Measurements from ENCODE around the gene FBXL15.
A peak's percentile ranks its signal among the peaks of the same experiment; 100 is the strongest.

The FBXL15 gene

GRCh38 chr10:102421757-102422512 lies 1.3 kb downstream of the FBXL15 start:
- Histone ChIP-seq H3K9me3 (ENCODE audit: insufficient read depth, low read depth, low read length) (no peaks in the 10 kb centered on the region), H4K12ac (ENCODE audit: low read depth, low read length) (peak overlapping the region; percentile 56), H3K79me2 (ENCODE audit: control insufficient read depth, insufficient read depth, low read length, poor library complexity) (peaks cover 4% of the 10 kb centered on the region), H3K79me1 (ENCODE audit: low read length) (peaks cover 8% of the 10 kb centered on the region), H3K4me3 (ENCODE audit: low read depth, low read length) (peak overlapping the region; percentile 75), H3K27ac (ENCODE audit: low read depth, low read length) (peak overlapping the region; percentile 87), H3K14ac (ENCODE audit: low read length) (peak overlapping the region; percentile 48), H3K27me3 (ENCODE audit: insufficient read depth, low read length) (peaks cover 7% of the 10 kb centered on the region), H2AK5ac (ENCODE audit: low read length) (peak overlapping the region; percentile 32), H2BK5ac (ENCODE audit: low read depth, low read length, poor library complexity) (no peak overlapping the region), H2AFZ (ENCODE audit: insufficient read depth, low read length, poor library complexity) (peak overlapping the region; percentile 38), H3K4me1 (ENCODE audit: control insufficient read depth in 1 of 2, insufficient read depth in 2 of 2, low read length in 2 of 2) (peaks cover 16 to 27% of the 10 kb centered on the region in 2 experiments), H3K9ac (ENCODE audit: low read length) (peak overlapping the region; percentile 55), H3K18ac (ENCODE audit: low read length) (peak overlapping the region; percentile 10), H4K91ac (ENCODE audit: low read depth, low read length) (peak overlapping the region; percentile 23), H4K8ac (ENCODE audit: low read depth, low read length) (peak overlapping the region; percentile 97), H2BK12ac (ENCODE audit: low read length) (no peak overlapping the region), H3K4ac (ENCODE audit: low read depth, low read length) (no peak overlapping the region), H2BK120ac (ENCODE audit: insufficient read depth, low read length, poor library complexity) (peak overlapping the region; percentile 5), H3K23ac (ENCODE audit: low read length) (no peak overlapping the region), H3K4me2 (ENCODE audit: low read length) (peak overlapping the region; percentile 88), H3K36me3 (ENCODE audit: control insufficient read depth in 1 of 2, insufficient read depth in 2 of 2, low read length in 2 of 2) (peaks cover 17 to 24% of the 10 kb centered on the region in 2 experiments)
- peak; percentile 66 for DNase-seq
- no CpG with 5 or more reads among the region's 62 CpGs for WGBS (ENCODE audit: extremely low coverage, insufficient coverage, insufficient read length)

- Histone ChIP-seq H4K8ac (ENCODE audit: low read depth, low read length) (no peak overlapping the region), H3K23ac (ENCODE audit: low read length) (no peak overlapping the region), H4K91ac (ENCODE audit: low read depth, low read length) (no peak overlapping the region), H3K4me3 (ENCODE audit: low read depth, low read length) (no peak overlapping the region), H2BK12ac (ENCODE audit: low read length) (no peak overlapping the region), H2AK5ac (ENCODE audit: low read length) (no peak overlapping the region), H3K4ac (ENCODE audit: low read depth, low read length) (no peak overlapping the region), H3K9me3 (ENCODE audit: insufficient read depth, low read depth, low read length) (no peaks in the 10 kb centered on the region), H3K27me3 (ENCODE audit: insufficient read depth, low read length) (peaks cover 7% of the 10 kb centered on the region), H3K4me1 (ENCODE audit: control insufficient read depth in 1 of 2, insufficient read depth in 2 of 2, low read length in 2 of 2) (peaks cover 16 to 27% of the 10 kb centered on the region in 2 experiments), H3K14ac (ENCODE audit: low read length) (no peak overlapping the region), H3K18ac (ENCODE audit: low read length) (no peak overlapping the region), H2AFZ (ENCODE audit: insufficient read depth, low read length, poor library complexity) (no peak overlapping the region), H2BK120ac (ENCODE audit: insufficient read depth, low read length, poor library complexity) (no peak overlapping the region), H3K36me3 (ENCODE audit: control insufficient read depth in 1 of 2, insufficient read depth in 2 of 2, low read length in 2 of 2) (peaks cover 17 to 24% of the 10 kb centered on the region in 2 experiments), H3K4me2 (ENCODE audit: low read length) (peak overlapping the region; percentile 88), H3K79me2 (ENCODE audit: control insufficient read depth, insufficient read depth, low read length, poor library complexity) (peaks cover 4% of the 10 kb centered on the region), H4K12ac (ENCODE audit: low read depth, low read length) (peak overlapping the region; percentile 26), H2BK5ac (ENCODE audit: low read depth, low read length, poor library complexity) (no peak overlapping the region), H3K9ac (ENCODE audit: low read length) (no peak overlapping the region), H3K79me1 (ENCODE audit: low read length) (peaks cover 8% of the 10 kb centered on the region), H3K27ac (ENCODE audit: low read depth, low read length) (no peak overlapping the region)
- peak; percentile 90 to 93 for DNase-seq
- no CpG with 5 or more reads among the region's 28 CpGs for WGBS (ENCODE audit: extremely low coverage, insufficient coverage, insufficient read length)
Observed at GRCh38 chr10:102422545-102423129, 2.0 kb downstream of the FBXL15 start.

GRCh38 chr10:102423372-102423968 lies 2.8 kb downstream of the FBXL15 start:
- no peak overlapping the region for H3K4ac ChIP-seq (ENCODE audit: low read depth, low read length)
- H3K36me3 ChIP-seq (ENCODE audit: control insufficient read depth in 1 of 2, insufficient read depth in 2 of 2, low read length in 2 of 2), result peaks cover 17 to 24% of the 10 kb centered on the region in 2 experiments
- H3K27me3 ChIP-seq (ENCODE audit: insufficient read depth, low read length), result peaks cover 4% of the 10 kb centered on the region
- no peak overlapping the region for H3K14ac ChIP-seq (ENCODE audit: low read length)
- H3K18ac ChIP-seq (ENCODE audit: low read length), result no peak overlapping the region
- no peak overlapping the region for H2BK120ac ChIP-seq (ENCODE audit: insufficient read depth, low read length, poor library complexity)
- DNase-seq, result no peak
- H4K12ac ChIP-seq (ENCODE audit: low read depth, low read length), result no peak overlapping the region
- H3K4me1 ChIP-seq (ENCODE audit: control insufficient read depth in 1 of 2, insufficient read depth in 2 of 2, low read length in 2 of 2), result peaks cover 16 to 27% of the 10 kb centered on the region in 2 experiments
- H3K27ac ChIP-seq (ENCODE audit: low read depth, low read length), result no peak overlapping the region
- H2BK5ac ChIP-seq (ENCODE audit: low read depth, low read length, poor library complexity), result no peak overlapping the region
- H3K9ac ChIP-seq (ENCODE audit: low read length), result no peak overlapping the region
- H2BK12ac ChIP-seq (ENCODE audit: low read length), result no peak overlapping the region
- H3K4me3 ChIP-seq (ENCODE audit: low read depth, low read length), result no peak overlapping the region
- peaks cover 4% of the 10 kb centered on the region for H3K79me2 ChIP-seq (ENCODE audit: control insufficient read depth, insufficient read depth, low read length, poor library complexity)
- peaks cover 8% of the 10 kb centered on the region for H3K79me1 ChIP-seq (ENCODE audit: low read length)
- no peaks in the 10 kb centered on the region for H3K9me3 ChIP-seq (ENCODE audit: insufficient read depth, low read depth, low read length)
- no peak overlapping the region for H3K23ac ChIP-seq (ENCODE audit: low read length)
- H3K4me2 ChIP-seq (ENCODE audit: low read length), result no peak overlapping the region
- H2AK5ac ChIP-seq (ENCODE audit: low read length), result no peak overlapping the region
- H2AFZ ChIP-seq (ENCODE audit: insufficient read depth, low read length, poor library complexity), result no peak overlapping the region
- H4K91ac ChIP-seq (ENCODE audit: low read depth, low read length), result no peak overlapping the region
- no CpG with 5 or more reads among the region's 13 CpGs for WGBS (ENCODE audit: extremely low coverage, insufficient coverage, insufficient read length)
- no peak overlapping the region for H4K8ac ChIP-seq (ENCODE audit: low read depth, low read length)

GRCh38 chr10:102424145-102424544 lies 3.5 kb downstream of the FBXL15 start:
- no peak overlapping the region for H2BK12ac ChIP-seq (ENCODE audit: low read length)
- H2AFZ ChIP-seq (ENCODE audit: insufficient read depth, low read length, poor library complexity), result no peak overlapping the region
- no peak overlapping the region for H3K9ac ChIP-seq (ENCODE audit: low read length)
- peaks cover 13 to 24% of the 10 kb centered on the region in 2 experiments for H3K4me1 ChIP-seq (ENCODE audit: control insufficient read depth in 1 of 2, insufficient read depth in 2 of 2, low read length in 2 of 2)
- no peak for DNase-seq
- H4K91ac ChIP-seq (ENCODE audit: low read depth, low read length), result no peak overlapping the region
- H3K4ac ChIP-seq (ENCODE audit: low read depth, low read length), result no peak overlapping the region
- no peak overlapping the region for H4K8ac ChIP-seq (ENCODE audit: low read depth, low read length)
- H3K36me3 ChIP-seq (ENCODE audit: control insufficient read depth in 1 of 2, insufficient read depth in 2 of 2, low read length in 2 of 2), result peaks cover 17 to 24% of the 10 kb centered on the region in 2 experiments
- H3K27ac ChIP-seq (ENCODE audit: low read depth, low read length), result no peak overlapping the region
- no peak overlapping the region for H2AK5ac ChIP-seq (ENCODE audit: low read length)
- no peak overlapping the region for H3K18ac ChIP-seq (ENCODE audit: low read length)
- no CpG with 5 or more reads among the region's 9 CpGs for WGBS (ENCODE audit: extremely low coverage, insufficient coverage, insufficient read length)
- H3K14ac ChIP-seq (ENCODE audit: low read length), result no peak overlapping the region
- H3K4me2 ChIP-seq (ENCODE audit: low read length), result no peak overlapping the region
- H2BK120ac ChIP-seq (ENCODE audit: insufficient read depth, low read length, poor library complexity), result no peak overlapping the region
- no peak overlapping the region for H2BK5ac ChIP-seq (ENCODE audit: low read depth, low read length, poor library complexity)
- no peak overlapping the region for H3K4me3 ChIP-seq (ENCODE audit: low read depth, low read length)
- H3K23ac ChIP-seq (ENCODE audit: low read length), result no peak overlapping the region
- H3K9me3 ChIP-seq (ENCODE audit: insufficient read depth, low read depth, low read length), result no peaks in the 10 kb centered on the region
- H3K27me3 ChIP-seq (ENCODE audit: insufficient read depth, low read length), result no peaks in the 10 kb centered on the region
- peaks cover 4% of the 10 kb centered on the region for H3K79me2 ChIP-seq (ENCODE audit: control insufficient read depth, insufficient read depth, low read length, poor library complexity)
- no peak overlapping the region for H4K12ac ChIP-seq (ENCODE audit: low read depth, low read length)
- peaks cover 8% of the 10 kb centered on the region for H3K79me1 ChIP-seq (ENCODE audit: low read length)

Data from trophoblast cell (in vitro differentiated cells and primary cell).